Activated CD4-positive, alpha-beta T cell treated with anti-CD3 and anti-CD28 coated beads, Interleukin-2, amount 10 ng/mL, durations not matched to agents 7 days and 5 days (primary cell): ENCODE results near the gene PSMA5. TPM values are rescaled to one million over a fixed set of nuclear protein-coding genes. Genes with fewer than 3 reads are reported as not detected.
"Not testable (repeated sequence)": the region's sequence is repeated elsewhere in the genome, so short reads cannot be mapped to it uniquely, and the experiment has no call there.

Source experiments
- CTCF ChIA-PET: fragments of 350-600 bp; sonication (Branson Sonifier 250); formaldehyde crosslinking; loops from one replicate; lab custom pipeline; 2021; ENCODE audit warnings: antibody characterized with exemption; lab: Charles Lee
- POLR2A ChIA-PET: fragments of 350-600 bp; sonication (Branson Sonifier 250); formaldehyde crosslinking; loops from one replicate; lab custom pipeline; 2021; ENCODE audit warnings: antibody characterized with exemption; lab: Charles Lee
- DNase-seq: peaks from one replicate; pipeline ENCODE4 v3.0.0-alpha.2; 2020
- H3K27ac Mint-ChIP-seq: one replicate; pipeline ENCODE4 v1.8.0; 2021; ENCODE audit warnings: mild to moderate bottlenecking, moderate library complexity, mixed read lengths
- H3K27me3 Mint-ChIP-seq: one replicate; pipeline ENCODE4 v1.8.0; 2021; ENCODE audit warnings: mixed read lengths
- H3K36me3 Mint-ChIP-seq: one replicate; pipeline ENCODE4 v1.8.0; 2021; ENCODE audit warnings: low read depth, mixed read lengths
- H3K4me1 Mint-ChIP-seq: one replicate; pipeline ENCODE4 v1.8.0; 2021; ENCODE audit warnings: mixed read lengths
- H3K4me3 Mint-ChIP-seq: one replicate; pipeline ENCODE4 v1.8.0; 2021; ENCODE audit warnings: mild to moderate bottlenecking, moderate library complexity, mixed read lengths
- H3K9me3 Mint-ChIP-seq: one replicate; pipeline ENCODE4 v1.8.0; 2021; ENCODE audit warnings: mixed read lengths
- total RNA-seq, 2 experiments: library from RNA; stranded (reverse); gene quantifications; one replicate each; pipeline ENCODE4 v1.2.3, GENCODE V29; 2021

The PSMA5 gene
- total RNA-seq, 2 experiments from 2014 or later, result 157 to 174 TPM

DNA sequence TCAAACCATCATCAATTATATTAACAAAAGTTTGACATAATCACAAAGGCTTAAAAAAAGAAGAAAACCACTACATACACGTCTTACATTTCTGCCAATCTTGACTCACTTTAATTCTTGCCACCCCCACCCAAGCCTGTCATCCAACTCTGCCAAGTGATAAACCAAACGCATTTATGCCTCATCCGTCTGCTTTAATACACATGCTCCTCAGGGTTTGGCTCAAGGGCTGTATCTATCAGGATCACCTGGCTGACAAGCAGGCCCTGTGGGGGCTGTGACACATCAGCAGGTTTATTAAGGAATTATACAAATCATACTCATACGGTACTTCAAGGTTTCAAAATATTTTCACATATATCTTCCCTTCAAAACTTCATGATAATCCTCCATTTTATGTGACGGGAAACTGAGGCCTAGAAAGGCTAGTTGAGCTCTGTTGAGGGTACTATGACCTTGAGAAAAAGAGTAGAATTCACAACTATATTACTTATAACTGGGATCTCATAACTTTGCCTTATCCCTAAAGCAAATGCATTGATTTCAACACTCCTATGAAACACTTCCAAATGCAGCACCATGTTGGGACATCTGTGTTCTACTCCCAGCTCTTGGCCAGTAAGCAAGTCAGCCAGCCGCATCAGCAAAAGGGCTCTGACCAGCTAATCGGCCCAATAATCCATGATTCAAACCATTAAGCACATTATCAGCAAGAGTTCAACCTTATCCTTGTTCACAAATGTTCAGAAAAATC is 37.2 kb downstream of the PSMA5 start:
- CTCF ChIA-PET, result interaction anchor here (0.6 to 1.9 kb wide), 4 partner anchors 9 to 157 kb away, joined by 3 to 5 read pairs (median 4); no protein-coding TSS in a partner anchor
- DNase-seq, result no peak

DNA sequence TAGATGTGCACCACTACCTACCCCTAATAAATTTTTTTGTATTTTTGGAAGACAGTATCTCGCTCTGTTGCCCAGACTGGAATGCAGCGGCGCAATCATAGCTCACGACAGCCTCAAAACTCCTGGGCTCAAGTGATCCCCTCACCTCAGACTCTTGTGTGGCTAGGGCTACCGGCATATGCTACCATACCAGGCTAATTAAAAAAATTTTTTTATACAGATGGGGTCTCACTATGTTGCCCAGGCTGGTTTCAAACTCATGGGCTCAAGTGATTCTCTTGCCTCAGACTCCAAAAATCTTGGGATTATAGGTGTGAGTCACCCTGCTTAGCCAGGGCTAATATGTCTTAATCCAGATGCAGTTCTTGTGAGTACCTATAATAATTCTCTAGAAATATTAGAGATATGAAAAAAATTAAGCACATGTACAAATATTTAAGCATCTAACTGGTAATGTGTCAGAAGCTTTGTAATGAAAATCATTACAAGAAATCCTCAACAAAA is 38.0 kb downstream of the PSMA5 start:
- Mint-ChIP-seq H3K4me1 (peaks cover 14% of the 10 kb centered on the region), H3K27ac (no peak overlapping the region), H3K27me3 (peaks cover 25% of the 10 kb centered on the region), H3K9me3 (no peaks in the 10 kb centered on the region), H3K4me3 (no peak overlapping the region), H3K36me3 (no peaks in the 10 kb centered on the region)
- no peak for DNase-seq
- CTCF ChIA-PET, result interaction anchor here (0.6 to 2.9 kb wide), 2 partner anchors 10 to 111 kb away, joined by 3 to 13 read pairs; partner anchors contain the start of gene SORT1
- POLR2A ChIA-PET, result no interaction called here

More for the DNA sequence above, 37.2 kb downstream of the PSMA5 start:
- Mint-ChIP-seq H3K27ac (no peak overlapping the region), H3K27me3 (peaks cover 27% of the 10 kb centered on the region), H3K4me3 (no peak overlapping the region), H3K36me3 (no peaks in the 10 kb centered on the region), H3K4me1 (peaks cover 14% of the 10 kb centered on the region), H3K9me3 (no peaks in the 10 kb centered on the region)
- POLR2A ChIA-PET, result interaction anchor here (0.6 kb wide), 1 partner anchor 77 kb away, joined by 3 read pairs; no protein-coding TSS in a partner anchor

DNA sequence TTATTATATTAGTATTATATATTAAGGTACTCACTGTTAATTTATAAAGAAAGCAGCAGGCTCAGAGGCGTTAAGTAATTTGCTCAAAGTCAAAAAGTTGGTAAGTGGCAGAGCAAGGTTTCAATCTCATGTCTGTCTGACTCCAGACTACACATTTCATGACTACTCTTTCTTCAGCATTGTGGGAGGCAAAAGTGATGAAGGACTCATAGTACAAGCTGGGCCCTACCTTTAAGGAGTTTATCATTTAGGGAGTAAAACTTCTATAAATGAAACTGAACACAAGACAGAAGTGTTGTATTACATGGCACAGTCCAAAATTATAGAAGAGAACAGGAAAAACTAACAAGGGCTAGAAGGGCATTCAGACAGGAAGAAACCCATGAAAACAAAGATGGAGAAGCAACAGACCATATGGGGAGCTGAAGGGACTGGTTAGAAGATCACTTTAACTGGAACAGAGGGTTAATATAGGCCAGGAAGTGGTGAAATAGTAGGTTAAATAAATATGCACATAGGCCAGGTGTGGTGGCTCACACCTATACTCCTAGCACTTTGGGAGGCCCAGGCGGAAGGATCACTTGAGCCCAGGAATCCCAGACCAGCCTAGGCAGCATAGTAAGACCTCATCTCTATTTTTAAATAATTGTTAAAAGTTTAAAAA is 40.1 kb downstream of the PSMA5 start:
- no peak overlapping the region for H3K4me3 Mint-ChIP-seq
- H3K4me1 Mint-ChIP-seq, result peaks cover 7% of the 10 kb centered on the region
- DNase-seq, result no peak
- no peaks in the 10 kb centered on the region for H3K36me3 Mint-ChIP-seq
- peaks cover 14% of the 10 kb centered on the region for H3K27me3 Mint-ChIP-seq
- ChIA-PET CTCF (interaction anchor here (2.9 kb wide), 1 partner anchor 13 kb away, joined by 13 read pairs; the partner anchor contains the start of gene SORT1), POLR2A (no interaction called here)
- no peaks in the 10 kb centered on the region for H3K9me3 Mint-ChIP-seq
- no peak overlapping the region for H3K27ac Mint-ChIP-seq

DNA sequence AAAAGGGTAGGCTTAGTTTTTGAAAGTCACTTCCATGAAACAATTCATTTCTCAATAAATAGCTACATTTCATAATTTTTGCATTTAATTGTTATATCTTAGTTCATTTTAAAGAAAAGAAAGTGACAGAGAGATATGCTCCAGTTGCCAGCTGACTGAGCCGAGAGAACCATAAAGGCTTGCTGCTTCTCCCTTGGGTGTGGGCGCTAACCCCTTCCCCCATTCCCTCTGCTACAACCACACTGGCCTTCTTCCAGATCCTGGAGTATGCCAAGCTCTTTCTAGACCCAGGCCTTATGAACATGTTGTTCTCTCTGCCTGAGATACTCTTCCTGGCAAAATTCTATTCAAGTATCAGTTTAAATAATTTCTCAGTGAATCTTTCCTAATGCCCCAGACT is 40.8 kb downstream of the PSMA5 start:
- ChIA-PET CTCF (interaction anchor here (1.4 to 2.9 kb wide), 2 partner anchors 13 to 103 kb away, joined by 3 to 13 read pairs; partner anchors contain the start of genes PSRC1 and SORT1), POLR2A (no interaction called here)
- Mint-ChIP-seq H3K4me1 (peaks cover 7% of the 10 kb centered on the region), H3K4me3 (no peak overlapping the region), H3K9me3 (no peaks in the 10 kb centered on the region), H3K27me3 (peaks cover 13% of the 10 kb centered on the region), H3K36me3 (no peaks in the 10 kb centered on the region), H3K27ac (no peak overlapping the region)
- DNase-seq, result no peak

DNA sequence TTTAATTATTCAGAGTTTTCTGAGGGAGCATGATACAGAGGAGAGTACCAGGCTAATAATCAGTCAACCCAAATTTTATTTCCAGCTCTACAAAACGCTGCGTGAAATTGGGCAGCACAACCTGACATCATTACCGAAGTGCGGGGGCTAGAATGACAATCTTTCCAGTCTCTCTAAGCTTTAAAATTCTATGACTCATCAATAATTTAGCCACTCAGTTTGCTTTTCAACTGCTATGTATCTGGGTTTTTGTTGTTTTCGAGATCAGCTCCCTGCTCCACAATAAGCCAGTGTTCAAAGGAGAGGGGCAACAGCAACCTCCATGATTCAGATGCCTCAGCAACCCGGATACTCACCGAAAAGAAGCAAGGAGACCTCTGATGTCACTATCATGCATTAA is 42.4 kb downstream of the PSMA5 start:
- no peak for DNase-seq
- POLR2A ChIA-PET, result no interaction called here
- CTCF ChIA-PET, result interaction anchor here (0.9 to 1.3 kb wide), 4 partner anchors 11 to 107 kb away, joined by 3 read pairs; no protein-coding TSS in a partner anchor
- Mint-ChIP-seq H3K36me3 (no peaks in the 10 kb centered on the region), H3K27ac (no peak overlapping the region), H3K9me3 (no peaks in the 10 kb centered on the region), H3K4me1 (peaks cover 3% of the 10 kb centered on the region), H3K4me3 (no peak overlapping the region), H3K27me3 (peaks cover 8% of the 10 kb centered on the region)

DNA sequence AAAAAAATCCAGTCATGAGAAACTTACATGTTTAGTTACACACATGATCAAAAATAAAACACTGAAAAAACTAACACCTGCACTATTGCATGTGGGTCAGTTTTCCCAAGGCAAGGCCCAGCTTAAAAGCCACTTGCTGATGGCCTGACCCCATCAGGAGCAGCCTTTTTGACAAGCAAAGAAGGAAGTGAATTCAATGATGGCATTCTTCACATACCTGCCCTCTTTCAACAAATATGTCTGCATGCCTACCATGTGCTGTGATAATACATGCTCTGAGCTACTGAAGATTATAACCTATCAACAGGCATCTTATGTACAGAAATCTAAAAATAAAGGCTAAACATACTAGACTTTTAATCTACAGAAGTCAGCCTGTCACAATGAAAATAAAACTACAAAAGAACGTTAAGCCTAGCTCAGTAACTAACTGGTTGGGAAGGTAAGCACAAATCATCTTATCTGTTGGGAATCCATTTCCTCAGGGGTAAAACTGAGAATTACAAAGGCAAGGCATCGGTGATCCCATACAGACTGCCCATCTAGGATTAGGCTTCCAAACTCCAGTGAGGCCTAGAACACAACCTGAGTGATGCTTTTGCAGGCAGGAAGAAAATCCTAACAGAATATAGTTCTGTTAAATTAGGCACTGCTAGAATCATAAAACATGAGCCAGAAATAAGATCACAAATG is 43.0 kb downstream of the PSMA5 start:
- Mint-ChIP-seq H3K36me3 (no peaks in the 10 kb centered on the region), H3K9me3 (no peaks in the 10 kb centered on the region), H3K4me3 (no peak overlapping the region), H3K27ac (no peak overlapping the region), H3K4me1 (peaks cover 3% of the 10 kb centered on the region), H3K27me3 (peaks cover 8% of the 10 kb centered on the region)
- POLR2A ChIA-PET, result no interaction called here
- no peak for DNase-seq
- CTCF ChIA-PET, result interaction anchor here (1.2 kb wide), 1 partner anchor 22 kb away, joined by 3 read pairs; no protein-coding TSS in a partner anchor

DNA sequence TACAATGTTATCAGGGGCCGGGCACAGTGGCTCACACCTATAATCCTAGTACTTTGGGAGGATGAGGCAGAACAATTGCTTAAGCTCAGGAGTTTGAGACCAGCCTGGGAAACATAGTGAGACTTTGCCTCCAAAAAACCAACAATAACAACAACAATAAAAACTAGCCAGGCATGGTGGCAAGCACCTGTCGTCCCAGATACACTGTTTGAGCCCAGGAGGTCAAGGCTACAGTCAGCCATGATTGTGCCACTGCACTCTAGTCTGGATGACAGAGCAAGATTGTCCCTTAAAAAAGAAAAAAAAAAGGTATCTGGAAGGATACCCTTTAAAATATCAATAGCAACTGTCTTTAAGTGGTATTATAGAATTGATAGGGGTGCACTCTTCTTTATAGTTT is 44.7 kb downstream of the PSMA5 start:
- DNase-seq, result no peak
- Mint-ChIP-seq H3K4me1 (peaks cover 3% of the 10 kb centered on the region), H3K9me3 (no peaks in the 10 kb centered on the region), H3K27ac (no peak overlapping the region), H3K36me3 (no peaks in the 10 kb centered on the region), H3K4me3 (no peak overlapping the region), H3K27me3 (peaks cover 8% of the 10 kb centered on the region)
- ChIA-PET POLR2A (no interaction called here), CTCF (interaction anchor here (0.7 kb wide), 3 partner anchors 188 to 1372 kb away, joined by 3 to 6 read pairs (median 3); no protein-coding TSS in a partner anchor)

DNA sequence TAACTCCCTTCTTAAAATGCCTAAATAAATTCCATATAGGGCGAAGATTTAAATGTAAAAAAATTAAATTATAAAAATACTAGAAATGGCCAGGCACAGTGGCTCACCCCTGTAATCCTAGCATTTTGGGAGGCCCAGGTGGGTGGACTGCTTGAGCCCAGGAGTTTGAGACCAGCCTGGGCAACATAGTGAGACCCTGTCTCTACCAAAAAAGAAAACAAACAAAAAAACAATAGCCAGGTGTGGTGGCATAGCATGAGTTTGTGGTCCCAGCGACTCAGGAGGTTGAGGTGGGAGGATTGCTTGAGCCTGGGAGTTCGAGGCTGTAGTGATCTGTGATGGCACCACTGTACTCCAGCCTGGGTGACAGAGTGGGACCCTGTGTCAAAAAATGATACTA is 46.3 kb downstream of the PSMA5 start:
- peaks cover 8% of the 10 kb centered on the region for H3K4me1 Mint-ChIP-seq
- POLR2A ChIA-PET, result no interaction called here
- H3K9me3 Mint-ChIP-seq, result no peaks in the 10 kb centered on the region

DNA sequence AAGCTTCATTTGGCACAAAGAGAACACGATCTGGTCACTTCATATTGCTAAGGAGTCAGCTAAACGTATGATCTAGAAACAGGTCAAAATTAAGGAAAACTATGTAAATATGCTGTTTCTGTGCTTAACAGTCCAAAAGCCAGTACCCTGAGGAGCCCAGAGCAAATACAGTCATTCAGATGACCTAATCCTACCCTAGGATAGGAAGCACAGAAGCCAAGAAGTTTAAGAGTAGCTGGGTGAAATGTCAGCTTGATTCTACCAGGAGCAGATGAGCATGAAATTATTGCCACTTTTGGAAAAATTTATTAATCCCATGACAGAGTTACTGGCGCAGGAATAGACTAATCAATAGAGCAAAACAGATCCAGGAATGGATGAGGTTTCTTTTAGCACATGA is 46.8 kb downstream of the PSMA5 start:
- DNase-seq, result no peak
- H3K27ac Mint-ChIP-seq, result no peak overlapping the region
- H3K9me3 Mint-ChIP-seq, result no peaks in the 10 kb centered on the region
- POLR2A ChIA-PET, result no interaction called here
- no peak overlapping the region for H3K4me3 Mint-ChIP-seq
- peaks cover 1% of the 10 kb centered on the region for H3K36me3 Mint-ChIP-seq
- H3K4me1 Mint-ChIP-seq, result peaks cover 12% of the 10 kb centered on the region
- CTCF ChIA-PET, result interaction anchor here (0.5 to 1.1 kb wide), 4 partner anchors 12 to 279 kb away, joined by 3 to 5 read pairs (median 4); no protein-coding TSS in a partner anchor
- peaks cover 6% of the 10 kb centered on the region for H3K27me3 Mint-ChIP-seq

More for the DNA sequence above, 46.3 kb downstream of the PSMA5 start:
- CTCF ChIA-PET, result interaction anchor here (0.5 to 1.1 kb wide), 3 partner anchors 12 to 280 kb away, joined by 3 to 5 read pairs (median 4); no protein-coding TSS in a partner anchor
- H3K4me3 Mint-ChIP-seq, result no peak overlapping the region
- H3K27me3 Mint-ChIP-seq, result peaks cover 8% of the 10 kb centered on the region
- H3K36me3 Mint-ChIP-seq, result peaks cover 1% of the 10 kb centered on the region
- DNase-seq, result no peak
- no peak overlapping the region for H3K27ac Mint-ChIP-seq

DNA sequence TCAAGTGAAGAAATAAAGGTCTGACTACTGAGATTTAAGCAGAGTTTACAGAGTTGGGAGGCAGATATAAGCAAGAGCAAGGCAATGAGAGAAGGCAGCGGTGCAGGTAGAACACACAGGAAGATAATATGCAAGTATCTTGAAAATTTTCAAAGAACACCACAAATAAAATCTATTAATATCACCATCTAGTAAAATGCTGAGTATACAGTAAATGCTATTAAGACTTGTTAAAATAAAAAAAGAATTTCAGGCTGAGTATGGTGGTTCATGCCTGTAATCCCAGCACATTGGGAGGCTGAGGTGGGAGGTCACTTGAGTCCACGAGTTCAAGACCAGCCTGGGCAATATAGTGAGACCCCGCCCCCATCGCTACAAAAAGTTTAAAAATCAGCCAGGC is 48.5 kb downstream of the PSMA5 start:
- Mint-ChIP-seq H3K27ac (no peak overlapping the region), H3K36me3 (peaks cover 1% of the 10 kb centered on the region), H3K9me3 (no peaks in the 10 kb centered on the region), H3K27me3 (peaks cover 6% of the 10 kb centered on the region), H3K4me1 (peaks cover 25% of the 10 kb centered on the region), H3K4me3 (no peak overlapping the region)
- no peak for DNase-seq
- ChIA-PET POLR2A (no interaction called here), CTCF (interaction anchor here (0.9 to 2.0 kb wide), 2 partner anchors 122 to 154 kb away, joined by 3 to 4 read pairs; no protein-coding TSS in a partner anchor)

DNA sequence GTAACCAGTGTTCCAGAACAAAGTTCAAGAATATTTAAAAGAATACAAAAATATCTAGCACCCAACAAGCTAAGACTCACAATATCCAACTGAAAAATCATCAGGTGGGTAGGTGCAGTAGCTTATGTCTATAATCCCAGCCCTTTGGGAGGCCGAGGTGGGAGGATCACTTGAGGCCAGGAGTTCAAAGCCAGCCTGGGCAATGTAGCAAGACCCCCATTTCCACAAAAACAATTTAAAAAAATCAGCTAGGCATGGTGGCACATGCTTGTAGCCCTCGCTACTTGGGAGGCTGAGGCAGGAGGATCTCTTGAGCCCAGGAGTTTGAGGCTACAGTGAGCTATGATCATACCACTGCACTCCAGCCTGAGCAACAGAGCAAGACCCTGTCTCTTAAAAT is 52.6 kb downstream of the PSMA5 start:
- POLR2A ChIA-PET, DNase-seq, H3K36me3 Mint-ChIP-seq, H3K4me3 Mint-ChIP-seq, H3K27me3 Mint-ChIP-seq, H3K9me3 Mint-ChIP-seq: not testable (repeated sequence)
- Mint-ChIP-seq H3K4me1 (peaks cover 57% of the 10 kb centered on the region), H3K27ac (peak overlapping the region; percentile 12)
- CTCF ChIA-PET, result interaction anchor here (2.2 kb wide), 1 partner anchor 164 kb away, joined by 4 read pairs; no protein-coding TSS in a partner anchor

DNA sequence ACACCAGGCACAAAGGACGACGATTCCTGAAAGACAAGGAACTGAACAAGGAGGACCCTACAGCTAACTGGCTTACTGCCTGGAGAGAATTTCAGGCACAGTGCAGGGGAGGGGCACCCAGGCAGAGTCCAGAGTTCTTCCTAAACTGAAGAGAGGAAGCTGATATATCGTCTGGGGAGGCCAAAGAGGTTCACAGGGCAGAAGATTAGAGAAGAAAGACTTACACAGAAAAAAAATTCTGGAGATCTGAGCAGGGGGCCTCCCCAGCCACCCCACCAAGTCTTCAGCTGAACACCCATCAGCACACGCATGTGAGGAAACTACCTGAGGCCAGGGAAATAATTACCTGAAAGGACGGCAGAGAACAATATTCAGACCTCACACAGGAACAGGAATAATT is 53.1 kb downstream of the PSMA5 start:
- H3K27me3 Mint-ChIP-seq, result peaks cover 2% of the 10 kb centered on the region
- no peak overlapping the region for H3K4me3 Mint-ChIP-seq
- H3K9me3 Mint-ChIP-seq, result no peaks in the 10 kb centered on the region
- DNase-seq, result no peak
- ChIA-PET CTCF (interaction anchor here (0.7 to 2.2 kb wide), 6 partner anchors 11 to 164 kb away, joined by 3 to 5 read pairs (median 3); partner anchors contain the start of gene SORT1), POLR2A (no interaction called here)
- peak overlapping the region; percentile 12 for H3K27ac Mint-ChIP-seq
- H3K36me3 Mint-ChIP-seq, result peaks cover 3% of the 10 kb centered on the region
- H3K4me1 Mint-ChIP-seq, result peaks cover 57% of the 10 kb centered on the region
